Uterus (tissue), 4 donors: Measurements from ENCODE around the gene DNAJB1. TPM values are rescaled to one million over a fixed set of nuclear protein-coding genes. Genes with fewer than 3 reads are reported as not detected.

Experiments
- DNase-seq, 2 donors: peaks; one replicate each; pipeline ENCODE4 v3.0.0-alpha.2; 2019 to 2020
- H3K27ac ChIP-seq, 2 donors: fragments of 200-600 bp; sonication (generic); 1 replicate in 1 of 2; 2 replicates in 1 of 2; pipeline ENCODE4 v1.5.1; 2016 to 2018
- H3K27me3 ChIP-seq, 2 donors: fragments of 200-600 bp; sonication (generic); one replicate each; pipeline ENCODE4 v1.5.1; 2018 to 2019; ENCODE audit warnings: control low read depth in 1 of 2
- H3K36me3 ChIP-seq, 2 donors: fragments of 200-600 bp; sonication (generic); one replicate each; pipeline ENCODE4 v1.5.1; 2019; ENCODE audit warnings: control low read depth in 1 of 2
- H3K4me1 ChIP-seq, 2 donors: fragments of 200-600 bp; sonication (generic); one replicate each; pipeline ENCODE4 v1.5.1; 2018 to 2019; ENCODE audit warnings: control low read depth in 1 of 2
- H3K4me3 ChIP-seq, 2 donors: fragments of 200-600 bp; sonication (generic); 1 replicate in 1 of 2; 2 replicates in 1 of 2; pipeline ENCODE4 v1.5.1; 2018 to 2019; ENCODE audit warnings: mild to moderate bottlenecking in 1 of 2
- H3K9me3 ChIP-seq, 2 donors: fragments of 200-600 bp; sonication (generic); one replicate each; pipeline ENCODE4 v1.5.1; 2019; ENCODE audit warnings: control low read depth in 1 of 2
- CTCF ChIP-seq, 4 experiments: fragments of 200-600 bp in 2 of 4; fragments of 450-650 bp in 2 of 4; sonication (generic) in 2 of 4; IDR thresholded peaks; one replicate each; pipeline ENCODE4 v1.5.1; 2016 to 2019; ENCODE audit warnings: antibody characterized with exemption in 4 of 4, mild to moderate bottlenecking in 2 of 4, moderate library complexity in 1 of 4
- POLR2A ChIP-seq, 2 donors: fragments of 450-650 bp; IDR thresholded peaks; one replicate each; pipeline ENCODE4 v1.6.1; 2016; ENCODE audit warnings: antibody characterized with exemption in 2 of 2, mild to moderate bottlenecking in 1 of 2, moderate library complexity in 1 of 2
- intact Hi-C: fragments of 100-400 bp; cut with DNase I; formaldehyde crosslinking; loops from one replicate; pipeline ENCODE4 v1.15.1; 2023; ENCODE audit warnings: low total_unique reads
- total RNA-seq, 4 donors: library from RNA; depleted of rRNA in 3 of 4; stranded (reverse); fragments of >200 nt in 3 of 4; gene quantifications; one replicate each; pipeline versions ENCODE4 v1.1.0 to v1.2.4, GENCODE V29; 2014 to 2023
- donor health status: DM: yes; HTN: yes; CAD: no.

DNAJB1 gene
- total RNA-seq, 4 donors from 2014 or later, result 10.2 to 66.9 (median 40.6) TPM

DNA sequence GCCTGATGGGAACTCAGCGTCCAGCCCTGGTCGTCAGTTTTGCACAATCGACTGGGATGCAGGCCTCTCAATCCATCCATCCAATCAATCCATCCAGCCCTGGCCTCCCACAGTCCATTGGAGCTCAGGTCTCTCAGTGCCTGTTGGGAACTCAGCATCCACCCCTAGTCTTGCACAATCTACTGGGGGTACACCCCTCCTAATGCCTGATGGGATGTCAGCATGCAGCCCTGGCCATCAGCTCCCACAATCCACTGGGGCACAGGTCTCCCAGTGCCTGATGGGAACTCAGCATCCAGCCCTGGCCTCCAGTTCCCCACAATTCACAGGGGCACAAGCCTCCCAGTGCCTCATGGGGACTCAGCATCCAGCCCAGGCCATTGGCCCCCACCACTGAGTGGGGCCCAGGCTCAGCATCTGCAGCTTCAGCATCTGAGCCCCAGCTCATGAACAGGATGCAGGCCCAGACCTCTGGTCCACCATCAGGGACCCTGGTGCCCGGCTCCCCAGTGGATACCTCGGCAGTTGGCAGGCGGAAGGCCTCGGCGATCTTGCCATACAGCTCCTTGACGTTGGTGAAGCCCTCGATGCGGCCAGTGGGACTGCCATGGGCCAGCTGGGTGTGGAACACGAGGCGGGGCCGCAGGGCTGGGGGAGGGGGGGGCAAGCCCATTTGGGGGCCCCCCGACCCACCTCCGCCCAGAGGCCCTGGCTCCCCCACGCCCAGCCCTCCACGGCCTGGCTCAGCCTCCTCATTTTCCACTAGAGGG, 35.8 kb downstream of the DNAJB1 start:
- Histone ChIP-seq H3K27me3 (no peaks in the 10 kb centered on the region), H3K27ac (no peak overlapping the region), H3K36me3 (no peaks in the 10 kb centered on the region), H3K4me1 (no peaks in the 10 kb centered on the region), H3K9me3 (no peaks in the 10 kb centered on the region), H3K4me3 (no peak overlapping the region)
- TF ChIP-seq POLR2A (IDR thresholded peaks at IDR 0.05) (no peak), CTCF (IDR thresholded peaks at IDR 0.05) (no peak)
- intact Hi-C loops, result no loop called here
- DNase-seq, result no peak

DNA sequence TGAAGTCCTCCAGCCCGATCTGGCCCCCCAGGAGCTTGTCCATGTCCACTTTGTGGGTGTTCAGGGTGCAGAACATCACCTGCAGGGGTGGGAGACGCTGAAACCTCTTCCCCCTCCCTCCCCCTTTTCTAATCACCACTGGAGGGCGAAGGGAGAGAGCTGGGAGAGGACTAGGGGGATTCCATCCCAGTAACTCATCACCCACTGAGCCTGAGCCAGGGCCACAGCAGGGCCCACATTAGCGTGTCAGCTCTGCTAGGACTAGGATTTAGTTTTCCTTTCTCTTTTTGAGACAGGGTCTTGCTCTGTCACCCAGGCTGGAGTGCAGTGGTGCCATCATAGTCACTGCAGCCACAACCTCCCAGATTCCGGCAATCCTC, 37.5 kb downstream of the DNAJB1 start:
- H3K36me3 ChIP-seq, result no peaks in the 10 kb centered on the region
- intact Hi-C loops, result no loop called here
- no peak for TF ChIP-seq CTCF (IDR thresholded peaks at IDR 0.05)
- no peak for TF ChIP-seq POLR2A (IDR thresholded peaks at IDR 0.05)

GRCh38 chr19:14479975-14480699, 38.1 kb downstream of the DNAJB1 start:
- Histone ChIP-seq H3K9me3 (no peaks in the 10 kb centered on the region), H3K36me3 (no peaks in the 10 kb centered on the region), H3K27me3 (no peaks in the 10 kb centered on the region), H3K4me1 (peaks cover 0 to 5% of the 10 kb centered on the region in 2 donors), H3K27ac (no peak overlapping the region), H3K4me3 (no peak overlapping the region)
- TF ChIP-seq POLR2A (IDR thresholded peaks at IDR 0.05) (no peak), CTCF (IDR thresholded peaks at IDR 0.05) (peak; percentile 50 to 69 (median 58))
- no peak for DNase-seq
- intact Hi-C loops, result no loop called here

More for the DNA sequence above, 37.5 kb downstream of the DNAJB1 start:
- no peak overlapping the region for H3K27ac ChIP-seq
- no peaks in the 10 kb centered on the region for H3K9me3 ChIP-seq
- H3K4me3 ChIP-seq, result no peak overlapping the region
- DNase-seq, result no peak
- H3K4me1 ChIP-seq, result no peaks in the 10 kb centered on the region
- H3K27me3 ChIP-seq, result no peaks in the 10 kb centered on the region

DNA sequence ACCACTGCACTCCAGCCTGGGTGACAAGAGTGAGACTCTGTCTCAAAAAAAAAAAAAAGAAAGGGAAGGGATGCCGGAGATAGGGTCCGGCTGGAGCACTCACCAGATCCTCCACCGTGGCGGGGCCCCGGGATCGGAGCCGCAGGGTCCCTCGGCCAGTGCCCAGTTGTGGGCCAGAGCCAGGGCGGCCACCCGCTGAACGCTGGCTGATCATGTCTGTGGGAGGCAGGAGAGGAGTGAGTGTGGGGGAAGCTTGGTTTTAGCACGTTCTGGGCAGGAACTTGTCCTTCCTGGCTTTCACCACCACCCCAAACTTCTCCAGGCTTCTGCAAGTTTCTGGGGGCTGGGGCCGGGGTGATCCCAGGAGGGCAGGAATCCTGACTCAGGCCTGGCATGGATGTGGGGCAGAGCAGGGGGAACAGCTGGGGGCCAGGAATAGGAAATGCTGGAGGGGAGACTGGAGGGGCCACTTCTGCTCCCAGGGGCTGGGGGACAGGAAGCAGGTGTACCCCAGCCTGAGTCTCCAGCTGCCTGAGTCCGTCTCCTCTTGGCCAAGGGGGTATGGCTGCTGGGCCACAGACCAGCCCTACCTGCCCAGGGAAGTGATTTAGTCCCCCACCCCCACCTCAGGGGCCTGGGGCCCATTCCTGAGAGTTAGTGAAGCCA, 38.8 kb downstream of the DNAJB1 start:
- intact Hi-C loops, result no loop called here
- no peak for DNase-seq
- TF ChIP-seq CTCF (IDR thresholded peaks at IDR 0.05) (no peak), POLR2A (IDR thresholded peaks at IDR 0.05) (no peak)
- peaks cover 0 to 5% of the 10 kb centered on the region in 2 donors for H3K4me1 ChIP-seq
- H3K36me3 ChIP-seq, result no peaks in the 10 kb centered on the region
- H3K9me3 ChIP-seq, result no peaks in the 10 kb centered on the region
- H3K27me3 ChIP-seq, result no peaks in the 10 kb centered on the region
- H3K4me3 ChIP-seq, result no peak overlapping the region
- no peak overlapping the region for H3K27ac ChIP-seq
